Mesodermal cell (in vitro differentiated cells): ENCODE data around the gene ADAM33.

Source experiments
- H3K27ac ChIP-seq: 2 replicates; pipeline ENCODE4 v1.7.0; 2013; ENCODE audit warnings: mild to moderate bottlenecking, low read depth, low read length, moderate library complexity; ENCODE audit not compliant: severe bottlenecking
- H3K36me3 ChIP-seq: 2 replicates; pipeline ENCODE4 v1.7.1; 2013; ENCODE audit warnings: mild to moderate bottlenecking, low read length, moderate library complexity; ENCODE audit not compliant: control insufficient read depth, insufficient read depth
- H3K4me1 ChIP-seq: one replicate; pipeline ENCODE4 v1.7.1; 2013; ENCODE audit warnings: mild to moderate bottlenecking, low read length; ENCODE audit not compliant: insufficient read depth, control insufficient read depth, poor library complexity, severe bottlenecking
- H3K4me3 ChIP-seq: 2 replicates; pipeline ENCODE4 v1.7.0; 2013; ENCODE audit warnings: low read length, control low read depth, mild to moderate bottlenecking; ENCODE audit not compliant: insufficient read depth, poor library complexity, severe bottlenecking; ENCODE audit errors: extremely low read depth
- H3K9me3 ChIP-seq: 2 replicates; pipeline ENCODE4 v1.7.1; 2013; ENCODE audit warnings: mild to moderate bottlenecking, low read length, moderate library complexity; ENCODE audit not compliant: control insufficient read depth
- WGBS, 2 experiments: methylation state at CpG; one replicate each; pipeline ENCODE4 v1.1.5; 2013; ENCODE audit warnings: missing lambda C conversion rate in 2 of 2; ENCODE audit not compliant: insufficient coverage in 2 of 2; 5-methylcytosine and 5-hydroxymethylcytosine counted together

ADAM33 gene

GRCh38 chr20:3621111-3621510 lies 60.7 kb downstream of the ADAM33 start:
- no peaks in the 10 kb centered on the region for H3K9me3 ChIP-seq
- no peak overlapping the region for H3K27ac ChIP-seq
- H3K4me1 ChIP-seq: no peaks in the 10 kb centered on the region
- H3K36me3 ChIP-seq: no peaks in the 10 kb centered on the region
- WGBS, 2 experiments: 72 to 74% methylated on average over 7 of the region's 8 CpGs
- H3K4me3 ChIP-seq: no peak overlapping the region
